GM12878 (cell line): ENCODE data around the gene PCNX1. TPM values are rescaled to one million over a fixed set of nuclear protein-coding genes. Genes with fewer than 3 reads are reported as not detected.

Experiments used
- ATAC-seq: fragments of 200-7000 bp; cut with Tn5 transposase; 3 replicates; pipeline ENCODE4 v1.9.1; 2020; ENCODE audit warnings: mild to moderate bottlenecking, moderate library complexity
- BruUV-seq: library from RNA; stranded (reverse); fragments of 400-500 nt; replicated peaks from 2 replicates; lab custom pipeline; 2021; lab: Mats Ljungman, UMichigan
- CTCF ChIA-PET: fragments of 300-600 bp; sonication (Branson Sonifier 250); formaldehyde crosslinking; extraction: SDS; loops from one replicate; lab custom pipeline; 2021; ENCODE audit warnings: inconsistent platforms; lab: Yijun Ruan, JAX
- POLR2A ChIA-PET: fragments of 350-600 bp; formaldehyde crosslinking; extraction: SDS; loops from one replicate; lab custom pipeline; 2021; ENCODE audit warnings: inconsistent platforms; lab: Charles Lee
- RAD21 ChIA-PET: fragments of 300-600 bp; sonication (Branson Sonifier 250); formaldehyde crosslinking; loops from one replicate; lab custom pipeline; 2023; ENCODE audit warnings: antibody characterized with exemption; ENCODE audit not compliant: unreplicated experiment; lab: Charles Lee
- SMC1A ChIA-PET: fragments of 300-600 bp; sonication (Branson Sonifier 250); formaldehyde crosslinking; loops from one replicate; lab custom pipeline; 2023; ENCODE audit not compliant: unreplicated experiment, uncharacterized antibody; lab: Charles Lee
- DNase-seq: peaks from one replicate; pipeline ENCODE4 v3.0.0-alpha.2; 2011; ENCODE audit warnings: low read depth, low spot score
- FAIRE-seq: peaks from 3 replicates; lab custom pipeline; 2011; peaks lifted over from hg19 to GRCh38; lab: Jason Lieb, UNC
- H2AFZ ChIP-seq: 2 replicates; pipeline ENCODE4 v1.6.0; 2011; ENCODE audit warnings: low read depth, low read length, control low read depth; ENCODE audit not compliant: control insufficient read depth
- H3K27ac ChIP-seq: 2 replicates; pipeline ENCODE4 v1.5.1; 2011; ENCODE audit warnings: control low read depth; ENCODE audit not compliant: control insufficient read depth, insufficient read depth
- H3K27me3 ChIP-seq, 2 experiments: replicated peaks in 1 of 2; 2 replicates each; pipeline versions ENCODE4 v1.6.0 to v1.6.1; 2011; ENCODE audit warnings: low read length in 1 of 2; ENCODE audit not compliant: control insufficient read depth in 2 of 2, insufficient read depth in 2 of 2
- H3K36me3 ChIP-seq, 2 experiments: 2 replicates each; pipeline ENCODE4 v1.5.1; 2011; ENCODE audit warnings: low read length in 1 of 2; ENCODE audit not compliant: control insufficient read depth in 2 of 2, insufficient read depth in 2 of 2
- H3K4me1 ChIP-seq: 2 replicates; pipeline ENCODE4 v1.6.1; 2011; ENCODE audit warnings: mild to moderate bottlenecking, low read length, moderate library complexity, mixed read lengths; ENCODE audit not compliant: control insufficient read depth, insufficient read depth
- H3K4me2 ChIP-seq: 2 replicates; pipeline ENCODE4 v1.6.0; 2011; ENCODE audit warnings: control low read depth; ENCODE audit not compliant: control insufficient read depth, insufficient read depth
- H3K4me3 ChIP-seq: fragments of 200-600 bp; sonication (generic); 2 replicates; pipeline ENCODE4 v1.5.1; 2016
- H3K79me2 ChIP-seq: 2 replicates; pipeline ENCODE4 v1.6.0; 2011; ENCODE audit warnings: low read length; ENCODE audit not compliant: control insufficient read depth, insufficient read depth
- H3K9ac ChIP-seq: 2 replicates; pipeline ENCODE4 v1.8.0; 2011; ENCODE audit warnings: low read length, control low read depth, mixed read lengths; ENCODE audit not compliant: control insufficient read depth, insufficient read depth
- H3K9me3 ChIP-seq: replicated peaks from 3 replicates; pipeline ENCODE4 v1.5.1; 2011; ENCODE audit warnings: mild to moderate bottlenecking, low read length; ENCODE audit not compliant: control insufficient read depth, insufficient read depth
- H4K20me1 ChIP-seq: 2 replicates; pipeline ENCODE4 v1.6.0; 2011; ENCODE audit not compliant: control insufficient read depth, insufficient read depth
- CBX5 ChIP-seq: sonication (generic); IDR thresholded peaks from 2 replicates; pipeline ENCODE4 v1.6.1; 2016; ENCODE audit warnings: low read depth, moderate library complexity, mild to moderate bottlenecking, inconsistent platforms
- CHD2 ChIP-seq: IDR thresholded peaks from 2 replicates; pipeline ENCODE4 v1.6.1; 2011; ENCODE audit warnings: low read depth, low read length, improper control_type of control experiment, borderline replicate concordance
- E2F4 ChIP-seq: IDR thresholded peaks from 2 replicates; pipeline ENCODE4 v1.6.1; 2012; ENCODE audit warnings: low read depth, low read length, improper control_type of control experiment
- E2F8 ChIP-seq: fragments of 450-650 bp; IDR thresholded peaks from 2 replicates; pipeline ENCODE4 v1.6.1; 2018; ENCODE audit warnings: mild to moderate bottlenecking, low read depth, moderate library complexity; ENCODE audit not compliant: partially characterized antibody
- MEF2A ChIP-seq: IDR thresholded peaks from 2 replicates; pipeline ENCODE4 v1.6.1; 2011; ENCODE audit warnings: low read depth, mild to moderate bottlenecking, low read length, moderate library complexity; ENCODE audit not compliant: insufficient read depth
- SIN3A ChIP-seq: IDR thresholded peaks from 2 replicates; pipeline ENCODE4 v1.6.1; 2012; ENCODE audit warnings: low read depth, low read length, improper control_type of control experiment
- SUZ12 ChIP-seq: fragments of 200-600 bp; sonication (generic); IDR thresholded peaks from one replicate; pipeline ENCODE4 v1.6.1; 2018; ENCODE audit warnings: antibody characterized with exemption, mild to moderate bottlenecking; ENCODE audit not compliant: unreplicated experiment
- TAF1 ChIP-seq: IDR thresholded peaks from 2 replicates; pipeline ENCODE4 v1.6.1; 2011; ENCODE audit warnings: mild to moderate bottlenecking, low read depth, low read length, borderline replicate concordance
- TBL1XR1 ChIP-seq: IDR thresholded peaks from 2 replicates; pipeline ENCODE4 v1.6.1; 2012; ENCODE audit warnings: low read depth, low read length, improper control_type of control experiment
- WRNIP1 ChIP-seq: IDR thresholded peaks from 2 replicates; pipeline ENCODE4 v1.6.1; 2011; ENCODE audit warnings: low read depth, low read length, improper control_type of control experiment, borderline replicate concordance
- ZBTB4 ChIP-seq: fragments of 450-650 bp; formaldehyde crosslinking; IDR thresholded peaks from 2 replicates; pipeline ENCODE4 v1.4.0; 2022; ENCODE audit warnings: mild to moderate bottlenecking, moderate library complexity
- ZNF384 ChIP-seq: IDR thresholded peaks from 2 replicates; pipeline ENCODE4 v1.6.1; 2012; ENCODE audit warnings: low read depth, mild to moderate bottlenecking, low read length, improper control_type of control experiment, borderline replicate concordance
- ZNF592 ChIP-seq: fragments of 450-650 bp; IDR thresholded peaks from 2 replicates; pipeline ENCODE4 v1.6.1; 2017; ENCODE audit warnings: mild to moderate bottlenecking, moderate library complexity
- WGBS: methylation state at CpG from one replicate; pipeline ENCODE4 v1.1.6; 2016; ENCODE audit warnings: low lambda C conversion rate; ENCODE audit not compliant: insufficient replicate concordance, insufficient coverage; ENCODE audit errors: missing lambda C conversion rate; 5-methylcytosine and 5-hydroxymethylcytosine counted together
- in situ Hi-C: fragments of 300-500 bp; cut with MboI; formaldehyde crosslinking; loops from 9 replicates; pipeline ENCODE4 v1.14.3; 2018; ENCODE audit warnings: mixed read lengths
- intact Hi-C: fragments of 100-400 bp; cut with micrococcal nuclease; formaldehyde crosslinking; loops from one replicate; pipeline ENCODE4 v1.14.2; 2022; ENCODE audit not compliant: unreplicated experiment
- polyA plus RNA-seq, 11 experiments: library from polyadenylated mRNA; depleted of rRNA in 4 of 11; unstranded in 6 of 11; stranded (reverse) in 5 of 11; fragments of >200 nt; fragmentation: Nextera tagmentation in 4 of 11; fragmentation: Illumina TruSeq in 1 of 11; extraction: Ambion mirVana in 4 of 11; extraction: Trizol in 1 of 11; gene quantifications; 1 replicate in 1 of 11; 2 replicates in 10 of 11; pipeline versions ENCODE4 v1.2.1 to v1.2.3, GENCODE V29; 2011 to 2016; ENCODE audit warnings: inconsistent platforms in 2 of 11, missing spikeins in 2 of 11, low read depth in 1 of 11
- total RNA-seq, 4 experiments: library from RNA; depleted of rRNA in 3 of 4; stranded (reverse); fragments of >200 nt in 3 of 4; fragmentation: Illumina TruSeq in 1 of 4; extraction: Trizol in 1 of 4; gene quantifications; 2 replicates each; pipeline versions ENCODE4 v1.2.1 to v1.2.3, GENCODE V29; 2013 to 2021

The PCNX1 gene
- total and polyA plus RNA-seq, 10 of the 15 experiments (the other 5 are each of a cell fraction or from before 2014, with no cell fraction given), result 4.6 to 53.9 (median 20.5) TPM

- WGBS, result 97% methylated on average over 2 of the region's 2 CpGs
- no TSS peak for BruUV-seq
- TF ChIP-seq SUZ12, result no peak
- TF ChIP-seq ZBTB4 (CRISPR knock-in tag), result no peak
- TF ChIP-seq WRNIP1, result no peak
- TF ChIP-seq ZNF384, result 0 out of 2 replicates have a peak, but pooled peaks have one; percentile 23
- TF ChIP-seq ZNF592, result no peak
- no peak for TF ChIP-seq MEF2A
- TF ChIP-seq TAF1, result no peak
- TF ChIP-seq CHD2, result no peak
- no peak for TF ChIP-seq E2F4
- no peak for TF ChIP-seq SIN3A
- peak; percentile 97 for TF ChIP-seq CBX5
- no peak for TF ChIP-seq E2F8
- no peak for TF ChIP-seq TBL1XR1
Observed at GRCh38 chr14:71078500-71078899, 171.2 kb downstream of the PCNX1 start.

More at GRCh38 chr14:71078500-71078899, 171.2 kb downstream of the PCNX1 start:
- H3K9ac ChIP-seq, result no peak overlapping the region
- H2AFZ ChIP-seq, result no peak overlapping the region
- H3K36me3 ChIP-seq, result peaks cover 10 to 45% of the 10 kb centered on the region in 2 experiments
- POLR2A ChIA-PET, result no interaction called here
- H3K4me2 ChIP-seq, result no peak overlapping the region
- CTCF ChIA-PET, result interaction anchor here (1.5 kb wide), 1 partner anchor 16 kb away, joined by 3 read pairs; no protein-coding TSS in a partner anchor
- H3K9me3 ChIP-seq, result peaks cover 23% of the 10 kb centered on the region
- no peak overlapping the region for H3K27ac ChIP-seq
- SMC1A ChIA-PET, result no interaction called here
- no peak overlapping the region for H3K4me3 ChIP-seq
- DNase-seq, result no peak
- no peak for FAIRE-seq
- intact Hi-C loops (no loop called here), in situ Hi-C loops (no loop called here)
- no peaks in the 10 kb centered on the region for H3K4me1 ChIP-seq
- no peaks in the 10 kb centered on the region for H4K20me1 ChIP-seq
- no peak for ATAC-seq
- no peaks in the 10 kb centered on the region for H3K79me2 ChIP-seq
- RAD21 ChIA-PET, result no interaction called here
- no peaks in the 10 kb centered on the region for H3K27me3 ChIP-seq
